HCT116 (cell line): ENCODE data around the gene CDH23. TPM values are rescaled to one million over a fixed set of nuclear protein-coding genes. Genes with fewer than 3 reads are reported as not detected.

Experiments
- ATAC-seq: fragments of 200-7000 bp; cut with Tn5 transposase; 2 replicates; pipeline ENCODE4 v1.9.1; 2020; ENCODE audit warnings: mild to moderate bottlenecking, moderate library complexity
- BruUV-seq: library from RNA; stranded (reverse); fragments of 400-500 nt; replicated peaks from 2 replicates; lab custom pipeline; 2021; lab: Mats Ljungman, UMichigan
- CTCF ChIA-PET: fragments of 300-600 bp; sonication (Branson Sonifier 250); formaldehyde crosslinking; loops from one replicate; lab custom pipeline; 2021; ENCODE audit warnings: antibody characterized with exemption; lab: Charles Lee
- POLR2A ChIA-PET: fragments of 300-600, 350-600 bp; sonication (Branson Sonifier 250); formaldehyde crosslinking; loops from one replicate; lab custom pipeline; 2021; ENCODE audit warnings: antibody characterized with exemption; lab: Charles Lee
- RAD21 ChIA-PET, 2 experiments: fragments of 300-600 bp; sonication (Branson Sonifier 250); formaldehyde crosslinking; loops; one replicate each; lab custom pipeline; 2023; ENCODE audit warnings: low total read pairs in 2 of 2; ENCODE audit not compliant: uncharacterized antibody in 2 of 2, unreplicated experiment in 2 of 2, low non-redundant PET in 1 of 2; lab: Charles Lee
- DNase-seq: peaks from one replicate; pipeline ENCODE4 v3.0.0-alpha.2; 2010; ENCODE audit warnings: low read depth, low spot score
- H2AFZ ChIP-seq: fragments of 200-600 bp; shearing (Covaris generic), sonication (generic); 2 replicates; pipeline ENCODE4 v1.6.1; 2017; ENCODE audit warnings: low read depth, mixed run types, mixed read lengths, antibody characterized with exemption, low read length; ENCODE audit not compliant: poor library complexity, severe bottlenecking
- H3K27ac ChIP-seq: 2 replicates; pipeline ENCODE4 v1.5.1; 2012; ENCODE audit warnings: low read depth, low read length
- H3K27me3 ChIP-seq: fragments of 200-600 bp; sonication (generic); 2 replicates; pipeline ENCODE4 v1.6.1; 2016; ENCODE audit warnings: mixed run types, low read length, mixed read lengths; ENCODE audit not compliant: insufficient read depth
- H3K36me3 ChIP-seq, 2 experiments: fragments of 200-500 bp in 1 of 2; fragments of 200-600 bp in 1 of 2; sonication (Bioruptor generic) in 1 of 2; sonication (generic) in 1 of 2; 2 replicates each; pipeline versions ENCODE4 v1.5.1 to v1.6.1; 2014 to 2016; ENCODE audit warnings: low read length in 2 of 2, inconsistent platforms in 1 of 2, mixed read lengths in 1 of 2, mixed run types in 1 of 2; ENCODE audit not compliant: insufficient read depth in 2 of 2, control insufficient read depth in 1 of 2
- H3K4me1 ChIP-seq, 2 experiments: fragments of 200-600 bp in 1 of 2; sonication (generic) in 1 of 2; 2 replicates each; pipeline versions ENCODE4 v1.5.1 to v1.6.1; 2012 to 2017; ENCODE audit warnings: low read length in 2 of 2, inconsistent platforms in 1 of 2, mild to moderate bottlenecking in 1 of 2, mixed read lengths in 1 of 2, mixed run types in 1 of 2, moderate library complexity in 1 of 2; ENCODE audit not compliant: insufficient read depth in 2 of 2, control insufficient read depth in 1 of 2
- H3K4me2 ChIP-seq: fragments of 200-600 bp; sonication (generic); 2 replicates; pipeline ENCODE4 v1.6.1; 2017; ENCODE audit warnings: mixed run types, low read length, mixed read lengths
- H3K4me3 ChIP-seq, 2 experiments: fragments of 200-600 bp in 1 of 2; sonication (generic) in 1 of 2; replicated peaks in 1 of 2; 2 replicates each; pipeline ENCODE4 v1.5.1; 2011 to 2016; ENCODE audit warnings: low read length in 2 of 2, control low read depth in 1 of 2, low read depth in 1 of 2, mild to moderate bottlenecking in 1 of 2, mixed read lengths in 1 of 2, mixed run types in 1 of 2
- H3K79me2 ChIP-seq: fragments of 200-600 bp; sonication (generic); 2 replicates; pipeline ENCODE4 v1.6.1; 2017; ENCODE audit warnings: mild to moderate bottlenecking, mixed run types, low read length, moderate library complexity, mixed read lengths; ENCODE audit not compliant: insufficient read depth
- H3K9ac ChIP-seq: fragments of 200-600 bp; sonication (generic); 2 replicates; pipeline ENCODE4 v1.6.1; 2016; ENCODE audit warnings: low read length, mixed read lengths
- H3K9me2 ChIP-seq: fragments of 200-600 bp; sonication (generic), shearing (Covaris generic); 2 replicates; pipeline ENCODE4 v1.6.1; 2017; ENCODE audit warnings: mixed run types, mild to moderate bottlenecking, moderate library complexity; ENCODE audit not compliant: insufficient read depth
- H3K9me3 ChIP-seq, 2 experiments: fragments of 200-500 bp in 1 of 2; fragments of 200-600 bp in 1 of 2; sonication (Bioruptor generic) in 1 of 2; sonication (generic) in 1 of 2; 2 replicates each; pipeline ENCODE4 v1.6.1; 2014 to 2017; ENCODE audit warnings: low read length in 2 of 2, mixed read lengths in 2 of 2, inconsistent platforms in 1 of 2, low read depth in 1 of 2, mild to moderate bottlenecking in 1 of 2, mixed run types in 1 of 2, moderate library complexity in 1 of 2; ENCODE audit not compliant: control insufficient read depth in 1 of 2, insufficient read depth in 1 of 2
- H4K20me1 ChIP-seq: fragments of 200-600 bp; sonication (generic), shearing (Covaris generic); 2 replicates; pipeline ENCODE4 v1.6.1; 2017; ENCODE audit warnings: mixed run types, mild to moderate bottlenecking, moderate library complexity; ENCODE audit not compliant: insufficient read depth
- ATF3 ChIP-seq: IDR thresholded peaks from 2 replicates; pipeline ENCODE4 v1.6.1; 2012
- CBX3 ChIP-seq: IDR thresholded peaks from 2 replicates; pipeline ENCODE4 v1.6.1; 2012; ENCODE audit warnings: low read depth
- CEBPB ChIP-seq: IDR thresholded peaks from 2 replicates; pipeline ENCODE4 v1.6.1; 2012; ENCODE audit warnings: low read depth
- EGR1 ChIP-seq: IDR thresholded peaks from 2 replicates; pipeline ENCODE4 v1.6.1; 2012; ENCODE audit warnings: low read depth
- ELF1 ChIP-seq: IDR thresholded peaks from 2 replicates; pipeline ENCODE4 v1.6.1; 2012; ENCODE audit warnings: low read depth, borderline replicate concordance
- EZH2 ChIP-seq: fragments of 200-600 bp; sonication (generic); IDR thresholded peaks from 2 replicates; pipeline ENCODE4 v1.6.1; 2017; ENCODE audit warnings: antibody characterized with exemption, mixed run types
- EZH2phosphoT487 ChIP-seq: fragments of 200-600 bp; IDR thresholded peaks from 2 replicates; pipeline ENCODE4 v1.6.1; 2018; ENCODE audit warnings: antibody characterized with exemption, borderline replicate concordance
- JUND ChIP-seq: IDR thresholded peaks from 2 replicates; pipeline ENCODE4 v1.6.1; 2012
- POLR2A ChIP-seq: IDR thresholded peaks from 2 replicates; pipeline ENCODE4 v1.7.0; 2011; ENCODE audit warnings: borderline replicate concordance; ENCODE audit not compliant: insufficient read depth, insufficient read length; ENCODE audit errors: extremely low read depth
- POLR2AphosphoS5 ChIP-seq: IDR thresholded peaks from 2 replicates; pipeline ENCODE4 v1.6.1; 2011; ENCODE audit warnings: mild to moderate bottlenecking, low read depth, low read length, moderate library complexity
- RAD21 ChIP-seq: IDR thresholded peaks from 2 replicates; pipeline ENCODE4 v1.6.1; 2012; ENCODE audit warnings: low read depth, mild to moderate bottlenecking
- SIN3A ChIP-seq: IDR thresholded peaks from 2 replicates; pipeline ENCODE4 v1.6.1; 2012; ENCODE audit warnings: low read depth
- SRF ChIP-seq: IDR thresholded peaks from 2 replicates; pipeline ENCODE4 v1.6.1; 2012; ENCODE audit warnings: low read depth
- TCF7L2 ChIP-seq: IDR thresholded peaks from 2 replicates; pipeline ENCODE4 v1.7.0; 2011; ENCODE audit warnings: borderline replicate concordance, inconsistent platforms; ENCODE audit not compliant: insufficient read depth, insufficient read length; ENCODE audit errors: extremely low read depth
- YY1 ChIP-seq: IDR thresholded peaks from 2 replicates; pipeline ENCODE4 v1.6.1; 2011; ENCODE audit warnings: low read length, low read depth, moderate library complexity, mild to moderate bottlenecking; ENCODE audit not compliant: insufficient replicate concordance; ENCODE audit errors: extremely low read depth
- ZBTB33 ChIP-seq: IDR thresholded peaks from 2 replicates; pipeline ENCODE4 v1.6.1; 2011; ENCODE audit warnings: mild to moderate bottlenecking, low read length, moderate library complexity; ENCODE audit not compliant: insufficient replicate concordance; ENCODE audit errors: extremely low read depth
- ZFX ChIP-seq: fragments of 450-650 bp; IDR thresholded peaks from 2 replicates; pipeline ENCODE4 v1.6.1; 2017
- intact Hi-C: fragments of 100-400 bp; cut with micrococcal nuclease; formaldehyde crosslinking; loops from 2 replicates; pipeline ENCODE4 v1.10.0; 2022
- total RNA-seq: library from RNA; stranded (reverse); gene quantifications from one replicate; pipeline ENCODE4 v1.2.1, GENCODE V29; 2021; ENCODE audit not compliant: unreplicated experiment
- TF ChIP-seq, protein P1 (sequence below): IDR thresholded peaks from 2 replicates; pipeline ENCODE4 v1.6.1; 2012; ENCODE audit warnings: low read depth
- TF ChIP-seq, protein P2 (sequence below): IDR thresholded peaks from 2 replicates; pipeline ENCODE4 v1.6.1; 2012
- TF ChIP-seq, protein P3 (sequence below), 3 experiments: fragments of 200-600 bp in 1 of 3; sonication (generic) in 1 of 3; IDR thresholded peaks in 2 of 3; conservative IDR thresholded peaks in 1 of 3; 2 replicates each; pipeline ENCODE4 v1.5.1; 2012 to 2017; ENCODE audit warnings: low read depth in 2 of 3, low read length in 2 of 3, antibody characterized with exemption in 1 of 3, borderline replicate concordance in 1 of 3, control low read depth in 1 of 3, mild to moderate bottlenecking in 1 of 3, mixed read lengths in 1 of 3, mixed run types in 1 of 3, moderate library complexity in 1 of 3; ENCODE audit not compliant: insufficient read depth in 1 of 3

The CDH23 gene
- total RNA-seq, 1 experiment from 2014 or later, result not detected

DNA sequence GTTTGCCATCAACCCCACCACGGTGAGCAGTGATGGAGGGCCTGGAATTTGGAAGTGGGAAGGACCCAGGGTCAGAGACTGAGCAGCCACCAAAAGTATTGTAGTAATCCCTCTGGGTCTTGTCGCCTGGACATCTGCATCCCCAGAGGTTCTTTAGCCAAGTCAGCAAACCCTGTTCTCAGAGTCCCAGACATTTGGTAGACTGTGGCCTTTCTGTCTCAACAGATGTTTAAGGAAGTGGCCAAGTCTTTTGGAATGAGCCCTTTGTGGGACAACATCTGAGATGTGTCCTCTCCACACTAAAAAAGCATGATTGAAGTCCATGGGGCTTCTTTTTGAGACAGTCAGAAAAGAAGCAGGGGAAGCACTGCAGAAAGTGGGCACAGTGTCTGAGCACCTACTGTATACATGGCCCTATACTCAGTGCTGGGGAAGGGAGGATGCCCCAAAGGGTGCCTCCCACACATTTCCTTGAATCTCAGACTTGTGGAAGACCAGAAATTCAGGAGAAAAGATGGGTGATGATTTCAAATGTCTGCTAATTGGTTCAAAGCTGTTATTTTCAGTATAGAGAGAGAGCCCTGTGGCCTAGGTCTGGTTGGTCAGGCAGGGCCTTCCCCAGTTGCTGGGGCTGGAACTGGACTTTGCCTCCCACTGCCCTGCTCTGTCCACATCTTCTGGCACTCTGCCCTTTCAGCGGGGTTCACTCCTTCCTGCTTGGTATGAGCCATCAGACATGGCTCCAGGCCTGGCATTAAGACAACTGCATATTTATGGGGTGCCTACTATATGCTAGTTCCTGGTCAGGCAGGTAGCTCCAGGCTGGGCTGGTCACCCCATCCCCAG lies 403.1 kb downstream of the CDH23 start:
- Histone ChIP-seq H2AFZ (no peak overlapping the region), H3K9ac (no peak overlapping the region), H3K27ac (no peak overlapping the region), H3K4me1 (no peaks in the 10 kb centered on the region), H3K36me3 (no peaks in the 10 kb centered on the region), H4K20me1 (no peaks in the 10 kb centered on the region), H3K9me3 (no peaks in the 10 kb centered on the region), H3K79me2 (no peaks in the 10 kb centered on the region), H3K9me2 (no peaks in the 10 kb centered on the region), H3K4me3 (no peak overlapping the region), H3K4me2 (no peak overlapping the region), H3K27me3 (no peaks in the 10 kb centered on the region)
- ChIA-PET CTCF (no interaction called here), RAD21 (no interaction called here), POLR2A (no interaction called here)
- DNase-seq (no peak), ATAC-seq (no peak)
- intact Hi-C loops, result loop anchor here (10.0 kb wide), 1 partner anchor 215 kb away; no protein-coding TSS in a partner anchor
- TF ChIP-seq YY1 (no peak), CBX3 (no peak), CEBPB (no peak), EZH2phosphoT487 (no peak), ELF1 (no peak), EZH2 (no peak), TCF7L2 (no peak), POLR2AphosphoS5 (no peak), SRF (no peak), ATF3 (no peak), JUND (no peak), EGR1 (no peak), ZFX (no peak), RAD21 (no peak), ZBTB33 (no peak), SIN3A (no peak), POLR2A (no peak)
- TF ChIP-seq, protein P1, sequence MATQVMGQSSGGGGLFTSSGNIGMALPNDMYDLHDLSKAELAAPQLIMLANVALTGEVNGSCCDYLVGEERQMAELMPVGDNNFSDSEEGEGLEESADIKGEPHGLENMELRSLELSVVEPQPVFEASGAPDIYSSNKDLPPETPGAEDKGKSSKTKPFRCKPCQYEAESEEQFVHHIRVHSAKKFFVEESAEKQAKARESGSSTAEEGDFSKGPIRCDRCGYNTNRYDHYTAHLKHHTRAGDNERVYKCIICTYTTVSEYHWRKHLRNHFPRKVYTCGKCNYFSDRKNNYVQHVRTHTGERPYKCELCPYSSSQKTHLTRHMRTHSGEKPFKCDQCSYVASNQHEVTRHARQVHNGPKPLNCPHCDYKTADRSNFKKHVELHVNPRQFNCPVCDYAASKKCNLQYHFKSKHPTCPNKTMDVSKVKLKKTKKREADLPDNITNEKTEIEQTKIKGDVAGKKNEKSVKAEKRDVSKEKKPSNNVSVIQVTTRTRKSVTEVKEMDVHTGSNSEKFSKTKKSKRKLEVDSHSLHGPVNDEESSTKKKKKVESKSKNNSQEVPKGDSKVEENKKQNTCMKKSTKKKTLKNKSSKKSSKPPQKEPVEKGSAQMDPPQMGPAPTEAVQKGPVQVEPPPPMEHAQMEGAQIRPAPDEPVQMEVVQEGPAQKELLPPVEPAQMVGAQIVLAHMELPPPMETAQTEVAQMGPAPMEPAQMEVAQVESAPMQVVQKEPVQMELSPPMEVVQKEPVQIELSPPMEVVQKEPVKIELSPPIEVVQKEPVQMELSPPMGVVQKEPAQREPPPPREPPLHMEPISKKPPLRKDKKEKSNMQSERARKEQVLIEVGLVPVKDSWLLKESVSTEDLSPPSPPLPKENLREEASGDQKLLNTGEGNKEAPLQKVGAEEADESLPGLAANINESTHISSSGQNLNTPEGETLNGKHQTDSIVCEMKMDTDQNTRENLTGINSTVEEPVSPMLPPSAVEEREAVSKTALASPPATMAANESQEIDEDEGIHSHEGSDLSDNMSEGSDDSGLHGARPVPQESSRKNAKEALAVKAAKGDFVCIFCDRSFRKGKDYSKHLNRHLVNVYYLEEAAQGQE, result no peak
- TF ChIP-seq, protein P2, sequence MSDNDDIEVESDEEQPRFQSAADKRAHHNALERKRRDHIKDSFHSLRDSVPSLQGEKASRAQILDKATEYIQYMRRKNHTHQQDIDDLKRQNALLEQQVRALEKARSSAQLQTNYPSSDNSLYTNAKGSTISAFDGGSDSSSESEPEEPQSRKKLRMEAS, result no peak
- TF ChIP-seq, protein P3, sequence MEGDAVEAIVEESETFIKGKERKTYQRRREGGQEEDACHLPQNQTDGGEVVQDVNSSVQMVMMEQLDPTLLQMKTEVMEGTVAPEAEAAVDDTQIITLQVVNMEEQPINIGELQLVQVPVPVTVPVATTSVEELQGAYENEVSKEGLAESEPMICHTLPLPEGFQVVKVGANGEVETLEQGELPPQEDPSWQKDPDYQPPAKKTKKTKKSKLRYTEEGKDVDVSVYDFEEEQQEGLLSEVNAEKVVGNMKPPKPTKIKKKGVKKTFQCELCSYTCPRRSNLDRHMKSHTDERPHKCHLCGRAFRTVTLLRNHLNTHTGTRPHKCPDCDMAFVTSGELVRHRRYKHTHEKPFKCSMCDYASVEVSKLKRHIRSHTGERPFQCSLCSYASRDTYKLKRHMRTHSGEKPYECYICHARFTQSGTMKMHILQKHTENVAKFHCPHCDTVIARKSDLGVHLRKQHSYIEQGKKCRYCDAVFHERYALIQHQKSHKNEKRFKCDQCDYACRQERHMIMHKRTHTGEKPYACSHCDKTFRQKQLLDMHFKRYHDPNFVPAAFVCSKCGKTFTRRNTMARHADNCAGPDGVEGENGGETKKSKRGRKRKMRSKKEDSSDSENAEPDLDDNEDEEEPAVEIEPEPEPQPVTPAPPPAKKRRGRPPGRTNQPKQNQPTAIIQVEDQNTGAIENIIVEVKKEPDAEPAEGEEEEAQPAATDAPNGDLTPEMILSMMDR (IDR thresholded peaks at IDR 0.05 in 2 of 3, conservative IDR thresholded peaks at IDR 0.05 in 1 of 3; ENCODE audit: borderline replicate concordance in 1 of 3, insufficient read depth in 1 of 3, low read depth in 2 of 3, low read length in 2 of 3), result no peak
- BruUV-seq, result no TSS peak
